OCI-LY1 (cell line): Measurements from ENCODE around the gene ZNF221.
"Not testable (repeated sequence)": the region's sequence is repeated elsewhere in the genome, so short reads cannot be mapped to it uniquely, and the experiment has no call there.

Experiments used
- H2AFZ ChIP-seq: fragments of 200-600 bp; sonication (generic), shearing (Covaris generic); 2 replicates; pipeline ENCODE4 v1.6.0; 2014; ENCODE audit warnings: antibody characterized with exemption, mild to moderate bottlenecking, low read length
- H3F3A ChIP-seq: fragments of 200-600 bp; sonication (generic), shearing (Covaris generic); 2 replicates; pipeline ENCODE4 v1.6.0; 2014; ENCODE audit warnings: mild to moderate bottlenecking, antibody characterized with exemption, low read length, moderate library complexity; ENCODE audit not compliant: insufficient read depth
- H3K27ac ChIP-seq: fragments of 200-600 bp; sonication (generic); 2 replicates; pipeline ENCODE4 v1.5.1; 2014; ENCODE audit warnings: low read length, mixed run types, mild to moderate bottlenecking, low read depth; ENCODE audit not compliant: poor library complexity, severe bottlenecking
- H3K27me3 ChIP-seq: fragments of 200-600 bp; sonication (generic); 2 replicates; pipeline ENCODE4 v1.6.0; 2014; ENCODE audit warnings: antibody characterized with exemption, mild to moderate bottlenecking, low read length, moderate library complexity; ENCODE audit not compliant: insufficient read depth
- H3K36me3 ChIP-seq: fragments of 200-600 bp; sonication (generic); 2 replicates; pipeline ENCODE4 v1.6.1; 2014; ENCODE audit warnings: mild to moderate bottlenecking, antibody characterized with exemption, low read length, moderate library complexity, mixed read lengths; ENCODE audit not compliant: insufficient read depth
- H3K4me1 ChIP-seq: fragments of 200-600 bp; sonication (generic); 2 replicates; pipeline ENCODE4 v1.5.1; 2014; ENCODE audit warnings: mild to moderate bottlenecking, low read length, moderate library complexity; ENCODE audit not compliant: insufficient read depth, severe bottlenecking
- H3K4me2 ChIP-seq: fragments of 200-600 bp; sonication (generic), shearing (Covaris generic); 2 replicates; pipeline ENCODE4 v1.6.1; 2014; ENCODE audit warnings: low read length
- H3K4me3 ChIP-seq: fragments of 200-600 bp; sonication (generic); 2 replicates; pipeline ENCODE4 v1.5.1; 2014; ENCODE audit warnings: low read length, low read depth, mild to moderate bottlenecking, mixed read lengths; ENCODE audit not compliant: poor library complexity, severe bottlenecking
- H3K79me2 ChIP-seq: fragments of 200-600 bp; shearing (Covaris generic); 2 replicates; pipeline ENCODE4 v1.6.1; 2016; ENCODE audit warnings: mixed run types, low read length, mixed read lengths; ENCODE audit not compliant: insufficient read depth
- H3K9ac ChIP-seq: fragments of 200-600 bp; sonication (generic), shearing (Covaris generic); 2 replicates; pipeline ENCODE4 v1.6.1; 2014; ENCODE audit warnings: mild to moderate bottlenecking, low read length, mixed read lengths
- H3K9me2 ChIP-seq: fragments of 200-600 bp; sonication (generic), shearing (Covaris generic); 2 replicates; pipeline ENCODE4 v1.6.1; 2014; ENCODE audit warnings: low read depth, mild to moderate bottlenecking, low read length, mixed read lengths
- H3K9me3 ChIP-seq: fragments of 200-600 bp; shearing (Covaris generic); 2 replicates; pipeline ENCODE4 v1.6.1; 2014; ENCODE audit warnings: low read length, mixed read lengths
- H4K20me1 ChIP-seq: fragments of 200-600 bp; sonication (generic), shearing (Covaris generic); 2 replicates; pipeline ENCODE4 v1.6.0; 2016; ENCODE audit warnings: mild to moderate bottlenecking, low read length; ENCODE audit not compliant: insufficient read depth
- CTCF ChIP-seq: fragments of 200-600 bp; sonication (generic), shearing (Covaris generic); IDR thresholded peaks from 2 replicates; pipeline ENCODE4 v1.5.1; 2017; ENCODE audit warnings: mild to moderate bottlenecking, antibody characterized with exemption, low read length, moderate library complexity, mixed read lengths
- EZH2 ChIP-seq: fragments of 200-600 bp; sonication (generic), shearing (Covaris generic); IDR thresholded peaks from 2 replicates; pipeline ENCODE4 v1.8.0; 2017; ENCODE audit warnings: borderline replicate concordance, mixed run types, mild to moderate bottlenecking, antibody characterized with exemption, low read length, moderate library complexity, mixed read lengths

ZNF221 gene

GRCh38 chr19:43940719-43941118 lies 10.3 kb upstream of the ZNF221 start:
- H3K4me1 ChIP-seq, result peaks cover 3% of the 10 kb centered on the region
- H3K36me3 ChIP-seq, result no peaks in the 10 kb centered on the region; the same call in 1 of the 2 replicates
- no peaks in the 10 kb centered on the region for H3K27me3 ChIP-seq
- no peak overlapping the region for H3K9ac ChIP-seq
- H4K20me1 ChIP-seq, result no peaks in the 10 kb centered on the region
- no peaks in the 10 kb centered on the region for H3K79me2 ChIP-seq
- H3K4me2 ChIP-seq, result no peak overlapping the region
- no peak overlapping the region for H3K27ac ChIP-seq
- no peaks in the 10 kb centered on the region for H3F3A ChIP-seq
- no peak overlapping the region for H3K4me3 ChIP-seq
- no peaks in the 10 kb centered on the region for H3K9me2 ChIP-seq
- TF ChIP-seq EZH2 (no peak), CTCF (no peak)
- H2AFZ ChIP-seq, result no peak overlapping the region
- H3K9me3 ChIP-seq, result peaks cover 11% of the 10 kb centered on the region; the same call in 1 of the 2 replicates

GRCh38 chr19:43941209-43941608 lies 9.8 kb upstream of the ZNF221 start:
- Histone ChIP-seq H3K27ac (no peak overlapping the region), H4K20me1 (no peaks in the 10 kb centered on the region), H3K79me2 (no peaks in the 10 kb centered on the region), H3K4me3 (no peak overlapping the region), H3K9ac (no peak overlapping the region), H3K4me2 (no peak overlapping the region), H3K9me3 (peaks cover 7% of the 10 kb centered on the region; the same call in 1 of the 2 replicates), H3K9me2 (no peaks in the 10 kb centered on the region), H2AFZ (no peak overlapping the region), H3K4me1 (no peaks in the 10 kb centered on the region), H3K27me3 (no peaks in the 10 kb centered on the region), H3F3A (no peaks in the 10 kb centered on the region), H3K36me3 (no peaks in the 10 kb centered on the region; the same call in 1 of the 2 replicates)
- TF ChIP-seq CTCF (no peak), EZH2 (no peak)

GRCh38 chr19:43947412-43947811 lies 3.6 kb upstream of the ZNF221 start:
- H3K27me3 ChIP-seq, H4K20me1 ChIP-seq, H3K27ac ChIP-seq, H3K9me2 ChIP-seq, H3K9me3 ChIP-seq, H3F3A ChIP-seq, H3K9ac ChIP-seq, H3K36me3 ChIP-seq, H3K79me2 ChIP-seq, H2AFZ ChIP-seq, H3K4me3 ChIP-seq, H3K4me1 ChIP-seq, H3K4me2 ChIP-seq: not testable (repeated sequence)

GRCh38 chr19:43949803-43950202 lies 1.2 kb upstream of the ZNF221 start:
- H2AFZ ChIP-seq, H3K9ac ChIP-seq, H3K9me3 ChIP-seq, H3F3A ChIP-seq, H3K27me3 ChIP-seq, H3K4me1 ChIP-seq, H4K20me1 ChIP-seq, H3K79me2 ChIP-seq, H3K4me2 ChIP-seq, H3K36me3 ChIP-seq, H3K9me2 ChIP-seq, H3K4me3 ChIP-seq, H3K27ac ChIP-seq: not testable (repeated sequence)
